Neural cell (in vitro differentiated cells): ENCODE measurements around the gene APC. TPM values are rescaled to one million over a fixed set of nuclear protein-coding genes. Genes with fewer than 3 reads are reported as not detected.

Experiments
- H2AFZ ChIP-seq: fragments of 200-600, 300-800 bp; sonication (generic), shearing (Covaris generic); 2 replicates; pipeline ENCODE4 v1.6.0; 2014; ENCODE audit warnings: low read depth, mild to moderate bottlenecking, antibody characterized with exemption, low read length, moderate library complexity
- H3F3A ChIP-seq: fragments of 200-600 bp; shearing (Covaris generic); 2 replicates; pipeline ENCODE4 v1.6.1; 2016; ENCODE audit warnings: mild to moderate bottlenecking, moderate library complexity, mixed read lengths, antibody characterized with exemption, low read length; ENCODE audit not compliant: insufficient read depth, poor library complexity, severe bottlenecking
- H3K27ac ChIP-seq: fragments of 200-600, 300-800 bp; sonication (generic), shearing (Covaris generic); 2 replicates; pipeline ENCODE4 v1.5.1; 2014; ENCODE audit warnings: mild to moderate bottlenecking, low read length, moderate library complexity
- H3K27me3 ChIP-seq: fragments of 300-800, 200-600 bp; sonication (generic), shearing (Covaris generic); 2 replicates; pipeline ENCODE4 v1.6.0; 2014; ENCODE audit warnings: mild to moderate bottlenecking, low read depth, low read length, moderate library complexity; ENCODE audit not compliant: insufficient read depth
- H3K36me3 ChIP-seq: fragments of 300-800, 200-600 bp; sonication (generic), shearing (Covaris generic); 2 replicates; pipeline ENCODE4 v1.5.1; 2014; ENCODE audit warnings: mild to moderate bottlenecking, antibody characterized with exemption, low read length, moderate library complexity; ENCODE audit not compliant: insufficient read depth
- H3K4me2 ChIP-seq: fragments of 300-800, 200-600 bp; sonication (generic), shearing (Covaris generic); 2 replicates; pipeline ENCODE4 v1.6.0; 2014; ENCODE audit warnings: mild to moderate bottlenecking, low read length
- H3K4me3 ChIP-seq: fragments of 300-800, 200-600 bp; sonication (generic), shearing (Covaris generic); 2 replicates; pipeline ENCODE4 v1.5.1; 2014; ENCODE audit warnings: mild to moderate bottlenecking, low read length, moderate library complexity
- H3K79me2 ChIP-seq: fragments of 200-600 bp; shearing (Covaris generic); replicated peaks from 2 replicates; pipeline ENCODE4 v1.6.0; 2014; ENCODE audit warnings: mild to moderate bottlenecking, low read length, moderate library complexity; ENCODE audit not compliant: insufficient read depth
- H3K9ac ChIP-seq: fragments of 300-800, 200-600 bp; sonication (generic), shearing (Covaris generic); 2 replicates; pipeline ENCODE4 v1.6.1; 2016; ENCODE audit warnings: mild to moderate bottlenecking, low read length, mixed read lengths
- H3K9me2 ChIP-seq: fragments of 200-600 bp; shearing (Covaris generic); 2 replicates; pipeline ENCODE4 v1.6.1; 2016; ENCODE audit warnings: mild to moderate bottlenecking, low read length, mixed read lengths; ENCODE audit not compliant: insufficient read depth
- H3K9me3 ChIP-seq: fragments of 200-600, 300-800 bp; sonication (generic), shearing (Covaris generic); 2 replicates; pipeline ENCODE4 v1.6.1; 2016; ENCODE audit warnings: mild to moderate bottlenecking, mixed run types, low read length, moderate library complexity, mixed read lengths
- H4K20me1 ChIP-seq: fragments of 200-600 bp; shearing (Covaris generic); 2 replicates; pipeline ENCODE4 v1.6.1; 2016; ENCODE audit warnings: mild to moderate bottlenecking, mixed run types; ENCODE audit not compliant: insufficient read depth
- CTCF ChIP-seq: fragments of 450-650 bp; IDR thresholded peaks from 2 replicates; pipeline ENCODE4 v1.5.1; 2014; ENCODE audit warnings: antibody characterized with exemption, mild to moderate bottlenecking, moderate library complexity; ENCODE audit not compliant: poor library complexity, severe bottlenecking
- EP300 ChIP-seq: fragments of 450-650 bp; conservative IDR thresholded peaks from 2 replicates; pipeline ENCODE4 v1.6.1; 2014; ENCODE audit warnings: antibody characterized with exemption, mild to moderate bottlenecking, moderate library complexity; ENCODE audit not compliant: poor library complexity, severe bottlenecking
- EZH2 ChIP-seq: fragments of 200-600, 300-800 bp; shearing (Covaris generic), sonication (generic); IDR thresholded peaks from 2 replicates; pipeline ENCODE4 v1.6.1; 2014; ENCODE audit warnings: antibody characterized with exemption, low read length, borderline replicate concordance, mild to moderate bottlenecking; ENCODE audit not compliant: insufficient read depth, poor library complexity, severe bottlenecking
- MXI1 ChIP-seq: fragments of 450-650 bp; conservative IDR thresholded peaks from 2 replicates; pipeline ENCODE4 v1.6.1; 2014; ENCODE audit warnings: antibody characterized with exemption, mild to moderate bottlenecking; ENCODE audit not compliant: poor library complexity, severe bottlenecking
- POLR2AphosphoS5 ChIP-seq: IDR thresholded peaks from 2 replicates; pipeline ENCODE4 v1.6.1; 2012
- RAD21 ChIP-seq: fragments of 450-650 bp; conservative IDR thresholded peaks from 2 replicates; pipeline ENCODE4 v1.6.1; 2014; ENCODE audit warnings: antibody characterized with exemption, mild to moderate bottlenecking, moderate library complexity
- REST ChIP-seq: IDR thresholded peaks from 2 replicates; pipeline ENCODE4 v1.6.1; 2012; ENCODE audit warnings: borderline replicate concordance
- SMC3 ChIP-seq: fragments of 450-650 bp; conservative IDR thresholded peaks from 2 replicates; pipeline ENCODE4 v1.6.1; 2014; ENCODE audit warnings: antibody characterized with exemption, mild to moderate bottlenecking, moderate library complexity; ENCODE audit not compliant: poor library complexity
- TAF1 ChIP-seq: IDR thresholded peaks from 2 replicates; pipeline ENCODE4 v1.6.1; 2012; ENCODE audit warnings: low read depth
- polyA plus RNA-seq: library from polyadenylated mRNA; depleted of rRNA; stranded (reverse); fragments of >200 nt; gene quantifications from 2 replicates; pipeline ENCODE4 v1.2.3, GENCODE V29; 2014

The APC gene
- polyA plus RNA-seq, 1 donor from 2014 or later: 40.6 TPM

DNA sequence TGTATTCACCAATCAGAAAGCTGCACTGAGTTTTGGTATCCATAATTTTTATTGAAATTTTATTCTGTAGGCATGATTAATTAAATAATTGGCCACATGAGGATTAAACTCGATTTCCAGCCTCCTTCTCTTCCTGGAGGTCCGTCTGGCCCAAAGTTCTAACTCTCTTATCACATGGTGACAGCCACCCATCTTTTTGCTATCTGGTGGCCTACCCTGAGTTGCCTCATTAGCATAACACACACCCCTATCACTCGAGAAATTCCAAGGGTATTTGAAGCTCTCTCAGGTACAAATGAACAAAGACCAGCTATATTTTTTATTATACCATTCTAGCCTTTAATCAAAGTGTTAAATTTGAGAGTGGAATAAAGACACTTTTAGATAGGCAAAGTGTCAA lies 57.7 kb downstream of the APC start:
- Histone ChIP-seq H3K4me3 (no peak overlapping the region), H4K20me1 (no peaks in the 10 kb centered on the region), H3K9me2 (no peaks in the 10 kb centered on the region), H3K9me3 (no peaks in the 10 kb centered on the region), H2AFZ (no peak overlapping the region), H3K4me2 (no peak overlapping the region), H3K79me2 (no peaks in the 10 kb centered on the region), H3K36me3 (peaks cover 12% of the 10 kb centered on the region), H3F3A (no peaks in the 10 kb centered on the region), H3K27me3 (no peaks in the 10 kb centered on the region), H3K9ac (no peak overlapping the region), H3K27ac (no peak overlapping the region)
- TF ChIP-seq EZH2: no peak
- no peak for TF ChIP-seq REST
- no peak for TF ChIP-seq RAD21
- no peak for TF ChIP-seq MXI1
- no peak for TF ChIP-seq EP300
- no peak for TF ChIP-seq TAF1
- no peak for TF ChIP-seq SMC3
- no peak for TF ChIP-seq POLR2AphosphoS5
- no peak for TF ChIP-seq CTCF

- Histone ChIP-seq H3K4me3 (no peak overlapping the region), H3K9ac (no peak overlapping the region), H3K9me2 (no peaks in the 10 kb centered on the region), H3K4me2 (no peak overlapping the region), H3K79me2 (no peaks in the 10 kb centered on the region), H3K9me3 (no peaks in the 10 kb centered on the region), H3K27me3 (no peaks in the 10 kb centered on the region), H3F3A (peaks cover 1% of the 10 kb centered on the region), H3K27ac (no peak overlapping the region), H3K36me3 (peaks cover 12% of the 10 kb centered on the region), H2AFZ (no peak overlapping the region), H4K20me1 (no peaks in the 10 kb centered on the region)
- TF ChIP-seq EP300: no peak
- TF ChIP-seq MXI1: no peak
- no peak for TF ChIP-seq REST
- TF ChIP-seq SMC3: no peak
- no peak for TF ChIP-seq EZH2
- no peak for TF ChIP-seq CTCF
- TF ChIP-seq TAF1: no peak
- TF ChIP-seq RAD21: no peak
- TF ChIP-seq POLR2AphosphoS5: no peak
These were observed 58.4 kb downstream of the APC start for GRCh38 chr5:112795944-112796678.
